Measurements from ENCODE around the gene ALOX5.

- TF ChIP-seq TCF7 (CRISPR knock-in tag; IDR thresholded peaks at IDR 0.05; ENCODE audit: low read depth) (no peak), ETV6 (CRISPR knock-in tag; IDR thresholded peaks at IDR 0.05) (no peak), AFF4 (CRISPR knock-in tag; IDR thresholded peaks at IDR 0.05; ENCODE audit: borderline replicate concordance) (no peak), CTCF (IDR thresholded peaks at IDR 0.05) (no peak), ATF3 (CRISPR knock-in tag; conservative IDR thresholded peaks at IDR 0.05) (no peak), ATF2 (CRISPR knock-in tag; IDR thresholded peaks at IDR 0.05; ENCODE audit: borderline replicate concordance, low read depth) (no peak), ATF6 (CRISPR knock-in tag; IDR thresholded peaks at IDR 0.05) (no peak), MAX (CRISPR knock-in tag; IDR thresholded peaks at IDR 0.05) (no peak), NR1H2 (CRISPR knock-in tag; IDR thresholded peaks at IDR 0.05) (no peak)
Measured at GRCh38 chr10:45490277-45490676, 116.3 kb downstream of the ALOX5 start.

Measured in WTC11 (cell line).